ENCODE results near the gene PPP2R2C. TPM values are rescaled to one million over a fixed set of nuclear protein-coding genes. Genes with fewer than 3 reads are reported as not detected.

Gene PPP2R2C
- total and polyA plus RNA-seq, 9 of the 15 experiments (the other 6 are each of a cell fraction or from before 2014, with no cell fraction given), result 0.04 to 0.06 TPM; not detected in 7

- no peak for DNase-seq (ENCODE audit: extremely low read depth in 1 of 4, low spot score in 3 of 4)
- ATAC-seq, result no peak
- Histone ChIP-seq H3K79me2 (ENCODE audit: control insufficient read depth, insufficient read depth, low read length) (no peaks in the 10 kb centered on the region), H3K36me3 (ENCODE audit: control insufficient read depth, insufficient read depth, low read length) (no peaks in the 10 kb centered on the region), H3K4me2 (ENCODE audit: insufficient read depth, low read length) (no peak overlapping the region), H3K4me3 (no peak overlapping the region), H3K27me3 (ENCODE audit: control insufficient read depth in 2 of 2, insufficient read depth in 2 of 2, low read length in 2 of 2) (peaks cover 0 to 13% of the 10 kb centered on the region in 2 experiments; a peak in 2 of 5 replicates), H3K9me1 (ENCODE audit: control insufficient read depth, insufficient read depth, low read length) (no peaks in the 10 kb centered on the region), H3K9ac (ENCODE audit: insufficient read depth in 1 of 2, low read depth in 2 of 2, low read length in 2 of 2) (no peak overlapping the region), H3K4me1 (replicated peaks in 1 of 2; ENCODE audit: control insufficient read depth in 2 of 2, insufficient read depth in 2 of 2, low read length in 2 of 2) (no peaks in the 10 kb centered on the region; a peak in 1 of 5 replicates), H2AFZ (ENCODE audit: low read depth, low read length) (no peak overlapping the region), H3K9me3 (replicated peaks; ENCODE audit: control insufficient read depth, insufficient read depth, low read depth, low read length) (no peaks in the 10 kb centered on the region), H3K27ac (ENCODE audit: extremely low read depth, low read depth, low read length) (no peak overlapping the region), H4K20me1 (replicated peaks; ENCODE audit: control insufficient read depth, insufficient read depth, low read length) (no peaks in the 10 kb centered on the region)
- in situ Hi-C loops (cut with MboI), result no loop called here
- FAIRE-seq, result no peak
- intact Hi-C loops (cut with micrococcal nuclease), result no loop called here
- CTCF ChIA-PET (ENCODE audit: low intra/inter-chr PET ratio), result no interaction called here
- WGBS (ENCODE audit: insufficient coverage, low coverage, missing lambda C conversion rate), result 0% methylated on average over 6 of the region's 6 CpGs
- no TSS peak for BruUV-seq (replicated peaks)
- POLR2A ChIA-PET, result interaction anchor here (1.1 kb wide), 1 partner anchor 9 kb away, joined by 3 read pairs; no protein-coding TSS in a partner anchor
- TF ChIP-seq BRCA1 (IDR thresholded peaks at IDR 0.05) (no peak), BRCA1 (CRISPR knock-in tag; IDR thresholded peaks at IDR 0.05) (no peak), CXXC5 (CRISPR knock-in tag; IDR thresholded peaks at IDR 0.05) (no peak), SMAD4 (CRISPR knock-in tag; conservative IDR thresholded peaks at IDR 0.05) (no peak), ZNF395 (CRISPR knock-in tag; IDR thresholded peaks at IDR 0.05) (no peak), CSDE1 (IDR thresholded peaks at IDR 0.05) (no peak), NR4A1 (CRISPR knock-in tag; IDR thresholded peaks at IDR 0.05) (no peak), NR4A1 (tag; IDR thresholded peaks at IDR 0.05) (no peak), ATF7 (IDR thresholded peaks at IDR 0.05) (no peak), EZH2 (IDR thresholded peaks at IDR 0.05; ENCODE audit: borderline replicate concordance, low read depth, low read length) (no peak), ZNF766 (CRISPR knock-in tag; conservative IDR thresholded peaks at IDR 0.05) (no peak), CREB3 (tag; conservative IDR thresholded peaks at IDR 0.05; ENCODE audit: low read depth) (no peak), ZNF263 (CRISPR knock-in tag; IDR thresholded peaks at IDR 0.05; ENCODE audit: borderline replicate concordance) (no peak), CGGBP1 (CRISPR knock-in tag; IDR thresholded peaks at IDR 0.05) (no peak), PHF21A (IDR thresholded peaks at IDR 0.05; ENCODE audit: borderline replicate concordance, low read depth) (no peak), TAF15 (IDR thresholded peaks at IDR 0.05; ENCODE audit: low read depth, low read length) (no peak), SMARCB1 (IDR thresholded peaks at IDR 0.05; ENCODE audit: insufficient read length, low read depth) (no peak)
Measured at GRCh38 chr4:6357476-6357875, 114.9 kb downstream of the PPP2R2C start.
